ENCODE results near the gene RCVRN. TPM values are rescaled to one million over a fixed set of nuclear protein-coding genes. Genes with fewer than 3 reads are reported as not detected.
A peak's percentile ranks its signal among the peaks of the same experiment; 100 is the strongest.

Gene RCVRN
- total RNA-seq, 1 experiment from 2014 or later = not detected

GRCh38 chr17:9900044-9900594 lies 5.0 kb downstream of the RCVRN start:
- H4K20me1 ChIP-seq (ENCODE audit: insufficient read depth, low read depth, low read length) = no peaks in the 10 kb centered on the region
- no peak overlapping the region for H3K4me3 ChIP-seq (ENCODE audit: low read length)
- DNase-seq = no peak
- no peaks in the 10 kb centered on the region for H3K79me2 ChIP-seq (ENCODE audit: low read length)
- no peak overlapping the region for H3K27ac ChIP-seq (ENCODE audit: low read length)
- H2AFZ ChIP-seq (ENCODE audit: low read length) = no peak overlapping the region
- no peak overlapping the region for H3K9ac ChIP-seq (ENCODE audit: low read length)
- no peak overlapping the region for H3K4me2 ChIP-seq (ENCODE audit: low read depth, low read length, poor library complexity, severe bottlenecking)
- no peaks in the 10 kb centered on the region for H3K9me3 ChIP-seq (ENCODE audit: low read length)
- no peaks in the 10 kb centered on the region for H3K9me2 ChIP-seq (replicated peaks; ENCODE audit: insufficient read depth, low read length)
- no peaks in the 10 kb centered on the region for H3K27me3 ChIP-seq (ENCODE audit: low read length)
- no peaks in the 10 kb centered on the region for H3K4me1 ChIP-seq (ENCODE audit: low read length)
- no peaks in the 10 kb centered on the region for H3K36me3 ChIP-seq (ENCODE audit: insufficient read depth, low read length)

GRCh38 chr17:9899280-9900043 lies 5.6 kb downstream of the RCVRN start:
- Histone ChIP-seq H3K27me3 (ENCODE audit: low read length) (no peaks in the 10 kb centered on the region), H3K4me1 (ENCODE audit: low read length) (no peaks in the 10 kb centered on the region), H3K9me2 (replicated peaks; ENCODE audit: insufficient read depth, low read length) (no peaks in the 10 kb centered on the region), H3K9ac (ENCODE audit: low read length) (no peak overlapping the region), H2AFZ (ENCODE audit: low read length) (no peak overlapping the region), H3K36me3 (ENCODE audit: insufficient read depth, low read length) (no peaks in the 10 kb centered on the region), H3K9me3 (ENCODE audit: low read length) (no peaks in the 10 kb centered on the region), H4K20me1 (ENCODE audit: insufficient read depth, low read depth, low read length) (no peaks in the 10 kb centered on the region), H3K79me2 (ENCODE audit: low read length) (no peaks in the 10 kb centered on the region), H3K4me2 (ENCODE audit: low read depth, low read length, poor library complexity, severe bottlenecking) (no peak overlapping the region), H3K4me3 (ENCODE audit: low read length) (no peak overlapping the region), H3K27ac (ENCODE audit: low read length) (no peak overlapping the region)
- no peak for DNase-seq

DNA sequence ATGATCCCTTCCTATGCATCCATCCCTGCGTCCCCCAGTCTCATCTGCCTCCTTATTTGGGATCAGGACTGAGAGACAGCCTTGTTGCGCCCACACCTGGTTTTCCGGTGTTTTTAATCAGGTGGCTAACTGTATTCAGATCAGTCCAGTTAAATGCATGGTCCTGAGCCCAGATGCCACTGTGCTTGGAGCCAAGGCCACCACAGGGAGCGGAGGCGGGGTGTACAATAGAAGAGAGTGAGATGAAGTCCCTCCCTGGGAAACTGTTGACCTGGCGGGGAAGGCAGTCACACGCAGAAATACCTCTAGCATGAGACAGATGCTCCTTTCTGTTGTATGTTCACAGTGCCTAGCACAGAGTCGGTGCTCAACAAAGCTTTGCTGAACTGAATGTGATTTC lies 6.3 kb downstream of the RCVRN start:
- Histone ChIP-seq H3K4me2 (ENCODE audit: low read depth, low read length, poor library complexity, severe bottlenecking) (no peak overlapping the region), H3K4me3 (ENCODE audit: low read length) (no peak overlapping the region), H3K36me3 (ENCODE audit: insufficient read depth, low read length) (no peaks in the 10 kb centered on the region), H3K4me1 (ENCODE audit: low read length) (0 out of 2 replicates have a peak, but pooled peaks cover 4% of the 10 kb centered on the region), H3K9me3 (ENCODE audit: low read length) (no peaks in the 10 kb centered on the region), H3K27me3 (ENCODE audit: low read length) (no peaks in the 10 kb centered on the region), H3K27ac (ENCODE audit: low read length) (no peak overlapping the region), H3K9ac (ENCODE audit: low read length) (no peak overlapping the region), H2AFZ (ENCODE audit: low read length) (no peak overlapping the region), H3K79me2 (ENCODE audit: low read length) (no peaks in the 10 kb centered on the region), H3K9me2 (replicated peaks; ENCODE audit: insufficient read depth, low read length) (no peaks in the 10 kb centered on the region), H4K20me1 (ENCODE audit: insufficient read depth, low read depth, low read length) (no peaks in the 10 kb centered on the region)
- DNase-seq = no peak

- no peaks in the 10 kb centered on the region for H3K36me3 ChIP-seq (ENCODE audit: insufficient read depth, low read length)
- no peak overlapping the region for H2AFZ ChIP-seq (ENCODE audit: low read length)
- H3K4me1 ChIP-seq (ENCODE audit: low read length) = 0 out of 2 replicates have a peak, but pooled peaks cover 4% of the 10 kb centered on the region
- H3K9ac ChIP-seq (ENCODE audit: low read length) = no peak overlapping the region
- H3K79me2 ChIP-seq (ENCODE audit: low read length) = no peaks in the 10 kb centered on the region
- no peaks in the 10 kb centered on the region for H4K20me1 ChIP-seq (ENCODE audit: insufficient read depth, low read depth, low read length)
- no peaks in the 10 kb centered on the region for H3K9me3 ChIP-seq (ENCODE audit: low read length)
- no peaks in the 10 kb centered on the region for H3K9me2 ChIP-seq (replicated peaks; ENCODE audit: insufficient read depth, low read length)
- no peak overlapping the region for H3K27ac ChIP-seq (ENCODE audit: low read length)
- DNase-seq = no peak
- H3K4me3 ChIP-seq (ENCODE audit: low read length) = no peak overlapping the region
- H3K4me2 ChIP-seq (ENCODE audit: low read depth, low read length, poor library complexity, severe bottlenecking) = no peak overlapping the region
- H3K27me3 ChIP-seq (ENCODE audit: low read length) = no peaks in the 10 kb centered on the region
Measured at GRCh38 chr17:9897372-9897968, 7.6 kb downstream of the RCVRN start.

DNA sequence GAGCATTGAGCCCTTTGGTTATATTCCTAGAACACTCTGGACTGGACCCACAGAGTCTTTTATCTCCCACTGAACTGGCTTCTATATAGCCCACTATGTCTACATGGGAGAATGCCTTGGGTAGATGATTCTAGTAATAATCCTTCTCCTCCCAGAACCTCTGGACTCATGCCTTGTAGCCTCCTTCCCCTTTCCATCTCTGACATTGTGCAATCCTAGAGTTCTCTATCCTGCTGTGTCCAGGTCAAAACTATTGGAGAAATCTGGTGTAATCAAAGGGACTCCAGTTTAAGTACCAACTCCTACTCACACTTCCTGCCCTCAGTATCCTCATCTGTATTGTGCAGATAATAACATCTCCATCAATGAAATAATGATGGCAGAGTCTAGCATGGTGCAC lies 9.1 kb downstream of the RCVRN start:
- no peaks in the 10 kb centered on the region for H3K9me2 ChIP-seq (replicated peaks; ENCODE audit: insufficient read depth, low read length)
- DNase-seq = no peak
- no peaks in the 10 kb centered on the region for H3K9me3 ChIP-seq (ENCODE audit: low read length)
- H3K4me3 ChIP-seq (ENCODE audit: low read length) = no peak overlapping the region
- no peaks in the 10 kb centered on the region for H3K36me3 ChIP-seq (ENCODE audit: insufficient read depth, low read length)
- no peak overlapping the region for H3K27ac ChIP-seq (ENCODE audit: low read length)
- H3K4me1 ChIP-seq (ENCODE audit: low read length) = 0 out of 2 replicates have a peak, but pooled peaks cover 4% of the 10 kb centered on the region
- no peak overlapping the region for H2AFZ ChIP-seq (ENCODE audit: low read length)
- H3K79me2 ChIP-seq (ENCODE audit: low read length) = no peaks in the 10 kb centered on the region
- no peaks in the 10 kb centered on the region for H4K20me1 ChIP-seq (ENCODE audit: insufficient read depth, low read depth, low read length)
- H3K27me3 ChIP-seq (ENCODE audit: low read length) = no peaks in the 10 kb centered on the region
- no peak overlapping the region for H3K4me2 ChIP-seq (ENCODE audit: low read depth, low read length, poor library complexity, severe bottlenecking)
- no peak overlapping the region for H3K9ac ChIP-seq (ENCODE audit: low read length)

GRCh38 chr17:9894231-9894630 lies 10.8 kb downstream of the RCVRN start:
- Histone ChIP-seq H3K27ac (ENCODE audit: low read length) (no peak overlapping the region), H3K9ac (ENCODE audit: low read length) (no peak overlapping the region), H3K79me2 (ENCODE audit: low read length) (no peaks in the 10 kb centered on the region), H3K27me3 (ENCODE audit: low read length) (no peaks in the 10 kb centered on the region), H2AFZ (ENCODE audit: low read length) (no peak overlapping the region), H3K9me2 (replicated peaks; ENCODE audit: insufficient read depth, low read length) (no peaks in the 10 kb centered on the region), H3K9me3 (ENCODE audit: low read length) (no peaks in the 10 kb centered on the region), H3K4me1 (ENCODE audit: low read length) (0 out of 2 replicates have a peak, but pooled peaks cover 4% of the 10 kb centered on the region), H3K36me3 (ENCODE audit: insufficient read depth, low read length) (no peaks in the 10 kb centered on the region), H3K4me3 (ENCODE audit: low read length) (no peak overlapping the region), H4K20me1 (ENCODE audit: insufficient read depth, low read depth, low read length) (no peaks in the 10 kb centered on the region), H3K4me2 (ENCODE audit: low read depth, low read length, poor library complexity, severe bottlenecking) (no peak overlapping the region)
- DNase-seq = no peak

- Histone ChIP-seq H3K27ac (ENCODE audit: low read length) (no peak overlapping the region), H3K4me1 (ENCODE audit: low read length) (0 out of 2 replicates have a peak, but pooled peaks cover 4% of the 10 kb centered on the region), H3K36me3 (ENCODE audit: insufficient read depth, low read length) (no peaks in the 10 kb centered on the region), H3K27me3 (ENCODE audit: low read length) (no peaks in the 10 kb centered on the region), H3K9me3 (ENCODE audit: low read length) (no peaks in the 10 kb centered on the region), H3K79me2 (ENCODE audit: low read length) (no peaks in the 10 kb centered on the region), H3K4me3 (ENCODE audit: low read length) (no peak overlapping the region), H3K4me2 (ENCODE audit: low read depth, low read length, poor library complexity, severe bottlenecking) (no peak overlapping the region), H3K9me2 (replicated peaks; ENCODE audit: insufficient read depth, low read length) (no peaks in the 10 kb centered on the region), H4K20me1 (ENCODE audit: insufficient read depth, low read depth, low read length) (no peaks in the 10 kb centered on the region), H2AFZ (ENCODE audit: low read length) (no peak overlapping the region), H3K9ac (ENCODE audit: low read length) (no peak overlapping the region)
- no peak for DNase-seq
Measured at GRCh38 chr17:9893411-9894012, 11.6 kb downstream of the RCVRN start.

- peak; percentile 89 for DNase-seq
- H3K9me2 ChIP-seq (replicated peaks; ENCODE audit: insufficient read depth, low read length) = no peaks in the 10 kb centered on the region
- no peak overlapping the region for H2AFZ ChIP-seq (ENCODE audit: low read length)
Measured at GRCh38 chr17:9890124-9890523, 14.9 kb downstream of the RCVRN start.

More at GRCh38 chr17:9890124-9890523, 14.9 kb downstream of the RCVRN start:
- H3K27ac ChIP-seq (ENCODE audit: low read length) = no peak overlapping the region
- 0 out of 2 replicates have a peak, but pooled peaks cover 4% of the 10 kb centered on the region for H3K4me1 ChIP-seq (ENCODE audit: low read length)
- H3K9ac ChIP-seq (ENCODE audit: low read length) = no peak overlapping the region
- no peaks in the 10 kb centered on the region for H3K9me3 ChIP-seq (ENCODE audit: low read length)
- H3K4me2 ChIP-seq (ENCODE audit: low read depth, low read length, poor library complexity, severe bottlenecking) = no peak overlapping the region
- H3K36me3 ChIP-seq (ENCODE audit: insufficient read depth, low read length) = no peaks in the 10 kb centered on the region
- no peak overlapping the region for H3K4me3 ChIP-seq (ENCODE audit: low read length)
- H3K79me2 ChIP-seq (ENCODE audit: low read length) = no peaks in the 10 kb centered on the region
- H4K20me1 ChIP-seq (ENCODE audit: insufficient read depth, low read depth, low read length) = no peaks in the 10 kb centered on the region
- H3K27me3 ChIP-seq (ENCODE audit: low read length) = no peaks in the 10 kb centered on the region
